WTC11 (cell line): ENCODE results near the gene MUC6. TPM values are rescaled to one million over a fixed set of nuclear protein-coding genes. Genes with fewer than 3 reads are reported as not detected.

ENCODE experiments used
- ATAC-seq: fragments of 200-7000 bp; cut with Tn5 transposase; 2 replicates; pipeline ENCODE4 v1.10.0; 2021; ENCODE audit warnings: mild to moderate bottlenecking, moderate library complexity
- CTCF ChIA-PET: fragments of 300-600 bp; sonication (Branson Sonifier 250); formaldehyde crosslinking; loops from one replicate; lab custom pipeline; 2021; ENCODE audit warnings: antibody characterized with exemption; lab: Charles Lee
- POLR2A ChIA-PET: fragments of 350-600 bp; sonication (Branson Sonifier 250); formaldehyde crosslinking; loops from one replicate; lab custom pipeline; 2021; ENCODE audit warnings: antibody characterized with exemption; lab: Charles Lee
- DNase-seq: peaks from one replicate; pipeline ENCODE4 v3.0.0; 2021; ENCODE audit warnings: low spot score
- H3K27ac Mint-ChIP-seq: 2 replicates; pipeline ENCODE4 v1.8.0; 2021; ENCODE audit warnings: mixed read lengths
- H3K27me3 Mint-ChIP-seq: 2 replicates; pipeline ENCODE4 v1.8.0; 2021; ENCODE audit warnings: low read depth, mild to moderate bottlenecking, moderate library complexity, mixed read lengths
- H3K36me3 Mint-ChIP-seq: 2 replicates; pipeline ENCODE4 v1.8.0; 2021; ENCODE audit warnings: mixed read lengths
- H3K4me1 Mint-ChIP-seq: 2 replicates; pipeline ENCODE4 v1.8.0; 2022; ENCODE audit warnings: mixed read lengths
- H3K4me3 Mint-ChIP-seq: 2 replicates; pipeline ENCODE4 v1.8.0; 2021; ENCODE audit warnings: mild to moderate bottlenecking, moderate library complexity, mixed read lengths
- H3K9me3 Mint-ChIP-seq: 2 replicates; pipeline ENCODE4 v1.8.0; 2021; ENCODE audit warnings: mixed read lengths
- AFF4 ChIP-seq: sonication (generic); formaldehyde crosslinking; IDR thresholded peaks from 2 replicates; pipeline ENCODE4 v1.8.1; 2023; ENCODE audit warnings: mild to moderate bottlenecking, missing genetic modification reagents, borderline replicate concordance
- AR ChIP-seq: fragments of 250-450 bp; sonication (Bioruptor Pico); IDR thresholded peaks from 2 replicates; pipeline ENCODE4 v1.9.0; 2021; ENCODE audit warnings: mild to moderate bottlenecking
- ARID4B ChIP-seq: sonication (generic); formaldehyde crosslinking; IDR thresholded peaks from 2 replicates; pipeline ENCODE4 v1.8.0; 2023; ENCODE audit warnings: missing genetic modification reagents, mild to moderate bottlenecking, borderline replicate concordance
- E2F1 ChIP-seq: sonication (generic); formaldehyde crosslinking; IDR thresholded peaks from 2 replicates; pipeline ENCODE4 v1.8.0; 2022; ENCODE audit warnings: mild to moderate bottlenecking, missing genetic modification reagents
- ESRRA ChIP-seq: sonication (generic); formaldehyde crosslinking; IDR thresholded peaks from 2 replicates; pipeline ENCODE4 v1.8.1; 2022; ENCODE audit warnings: mild to moderate bottlenecking, missing genetic modification reagents, borderline replicate concordance
- GABPB1 ChIP-seq: sonication (generic); formaldehyde crosslinking; IDR thresholded peaks from 2 replicates; pipeline ENCODE4 v1.8.1; 2023; ENCODE audit warnings: mild to moderate bottlenecking, missing genetic modification reagents
- HMGA2 ChIP-seq: fragments of 250-450 bp; sonication (Bioruptor Pico); IDR thresholded peaks from 2 replicates; pipeline ENCODE4 v1.4.0; 2021; ENCODE audit warnings: mild to moderate bottlenecking, moderate library complexity
- MYBL2 ChIP-seq: sonication (generic); formaldehyde crosslinking; IDR thresholded peaks from 2 replicates; pipeline ENCODE4 v1.8.1; 2023; ENCODE audit warnings: mild to moderate bottlenecking, moderate library complexity, missing genetic modification reagents
- SP1 ChIP-seq: sonication (generic); formaldehyde crosslinking; conservative IDR thresholded peaks from 2 replicates; pipeline ENCODE4 v1.8.1; 2022; ENCODE audit warnings: missing genetic modification reagents
- total RNA-seq: library from RNA; stranded (reverse); gene quantifications from 3 replicates; pipeline ENCODE4 v1.2.3, GENCODE V29; 2021

MUC6 gene
- total RNA-seq, 1 experiment from 2014 or later, result 0.13 TPM

GRCh38 chr11:1003159-1003558, 33.4 kb downstream of the MUC6 start:
- DNase-seq (no peak), ATAC-seq (no peak)
- Mint-ChIP-seq H3K36me3 (peaks cover 29% of the 10 kb centered on the region), H3K27ac (peak overlapping the region; percentile 70; the same call in 1 of the 2 replicates), H3K4me1 (no peaks in the 10 kb centered on the region), H3K4me3 (no peak overlapping the region), H3K27me3 (no peaks in the 10 kb centered on the region), H3K9me3 (no peaks in the 10 kb centered on the region)
- ChIA-PET POLR2A (no interaction called here), CTCF (no interaction called here)
- TF ChIP-seq AR (CRISPR knock-in tag), result no peak
- no peak for TF ChIP-seq HMGA2 (CRISPR knock-in tag)
- TF ChIP-seq ESRRA (CRISPR knock-in tag), result no peak
- TF ChIP-seq AFF4 (CRISPR knock-in tag), result no peak

- no peak for ATAC-seq
- no peak for DNase-seq
- Mint-ChIP-seq H3K4me3 (no peak overlapping the region), H3K4me1 (no peaks in the 10 kb centered on the region), H3K36me3 (peaks cover 29% of the 10 kb centered on the region), H3K27ac (no peak overlapping the region), H3K27me3 (no peaks in the 10 kb centered on the region), H3K9me3 (no peaks in the 10 kb centered on the region)
- CTCF ChIA-PET, result no interaction called here
- POLR2A ChIA-PET, result no interaction called here
- TF ChIP-seq ARID4B (CRISPR knock-in tag), result no peak
- no peak for TF ChIP-seq SP1 (CRISPR knock-in tag)
- no peak for TF ChIP-seq E2F1
- TF ChIP-seq GABPB1 (CRISPR knock-in tag), result no peak
- no peak for TF ChIP-seq AR (CRISPR knock-in tag)
- no peak for TF ChIP-seq MYBL2 (CRISPR knock-in tag)
- TF ChIP-seq, all 79 proteins: peak for 0
Observed at GRCh38 chr11:1002406-1002984, 34.0 kb downstream of the MUC6 start.
